GM12878 (cell line): ENCODE measurements around the gene PRKCZ.

Experiments
- CREB1 ChIP-seq: IDR thresholded peaks from 2 replicates; pipeline ENCODE4 v1.6.1; 2012; ENCODE audit warnings: low read depth, mild to moderate bottlenecking, inconsistent platforms
- EP300 ChIP-seq, 2 experiments: fragments of 150-350 bp in 1 of 2; IDR thresholded peaks; 2 replicates each; pipeline ENCODE4 v1.6.1; 2011 to 2012; ENCODE audit warnings: low read depth in 2 of 2, low read length in 2 of 2, borderline replicate concordance in 1 of 2, improper control_type of control experiment in 1 of 2, inconsistent platforms in 1 of 2; ENCODE audit not compliant: control insufficient read depth in 1 of 2
- FOXM1 ChIP-seq: IDR thresholded peaks from 2 replicates; pipeline ENCODE4 v1.6.1; 2012; ENCODE audit warnings: low read depth, mild to moderate bottlenecking, inconsistent platforms, low read length, moderate library complexity
- NRF1 ChIP-seq: conservative IDR thresholded peaks from 2 replicates; pipeline ENCODE4 v1.6.1; 2011; ENCODE audit warnings: mild to moderate bottlenecking, low read depth, low read length, improper control_type of control experiment
- POLR2AphosphoS5 ChIP-seq: IDR thresholded peaks from 2 replicates; pipeline ENCODE4 v1.6.1; 2011; ENCODE audit warnings: mild to moderate bottlenecking, low read length, inconsistent platforms
- SPI1 ChIP-seq: IDR thresholded peaks from 2 replicates; pipeline ENCODE4 v1.6.1; 2011; ENCODE audit warnings: low read depth, mild to moderate bottlenecking, low read length, moderate library complexity, borderline replicate concordance; ENCODE audit not compliant: insufficient read depth
- TAF1 ChIP-seq: IDR thresholded peaks from 2 replicates; pipeline ENCODE4 v1.6.1; 2011; ENCODE audit warnings: mild to moderate bottlenecking, low read depth, low read length, borderline replicate concordance
- TCF3 ChIP-seq: IDR thresholded peaks from 2 replicates; pipeline ENCODE4 v1.6.1; 2012; ENCODE audit warnings: low read depth, mild to moderate bottlenecking, low read length, borderline replicate concordance; ENCODE audit not compliant: insufficient read depth

DNA sequence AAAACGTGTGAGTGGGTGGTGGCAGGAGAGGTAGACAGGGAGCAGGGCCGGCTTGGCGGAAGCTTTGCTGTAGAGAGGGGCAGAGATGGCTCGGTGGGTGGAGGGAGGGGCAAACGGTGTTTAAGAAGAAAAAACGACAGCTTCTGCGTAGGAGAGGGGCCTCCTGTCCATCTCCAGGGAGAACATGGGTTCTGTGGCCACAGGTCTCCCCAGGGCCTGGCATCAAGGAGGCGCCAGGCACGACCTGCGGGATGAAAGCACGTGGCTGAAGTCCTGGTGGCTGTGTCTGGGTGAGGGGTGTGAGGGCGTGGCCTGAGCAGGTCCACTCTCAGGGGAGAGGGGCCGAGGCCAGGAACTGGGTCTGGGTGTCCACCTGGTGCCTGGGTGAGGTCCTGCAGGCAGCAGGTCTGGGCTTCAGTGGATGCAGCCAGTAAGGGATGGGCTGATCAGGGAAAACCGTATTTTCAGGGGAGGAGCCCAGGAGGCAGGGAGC, 940 bp upstream of the PRKCZ start:
- no peak for TF ChIP-seq CREB1
- no peak for TF ChIP-seq SPI1
- TF ChIP-seq TAF1: no peak
- TF ChIP-seq FOXM1: no peak
- TF ChIP-seq TCF3: no peak
- no peak for TF ChIP-seq EP300 (IDR thresholded peaks at IDR 0.05; ENCODE audit: borderline replicate concordance in 1 of 2, control insufficient read depth in 1 of 2, low read depth in 2 of 2, low read length in 2 of 2)
- no peak for TF ChIP-seq NRF1
- TF ChIP-seq POLR2AphosphoS5: no peak
